T-cell (primary cell): ENCODE data around the gene POLR2E. TPM values are rescaled to one million over a fixed set of nuclear protein-coding genes. Genes with fewer than 3 reads are reported as not detected.

Source experiments
- ATAC-seq, 4 experiments: fragments of 200-7000 bp in 3 of 4; fragments of 150-1000 bp in 1 of 4; cut with Tn5 transposase; replicated peaks in 1 of 4; 1 replicate in 3 of 4; 2 replicates in 1 of 4; pipeline ENCODE4 v1.10.0; 2021; ENCODE audit warnings: moderate library complexity in 3 of 4, mild to moderate bottlenecking in 2 of 4, moderate number of reproducible peaks in 1 of 4
- CTCF ChIA-PET, 2 donors: fragments of 300-600 bp; sonication (Branson Sonifier 250); formaldehyde crosslinking; loops; one replicate each; lab custom pipeline; 2022; ENCODE audit warnings: antibody characterized with exemption in 2 of 2; lab: Charles Lee
- POLR2A ChIA-PET, 2 donors: fragments of 300-600 bp; sonication (Branson Sonifier 250); formaldehyde crosslinking; loops; one replicate each; lab custom pipeline; 2022; ENCODE audit warnings: antibody characterized with exemption in 2 of 2; lab: Charles Lee
- DNase-seq, 35 experiments: peaks; one replicate each; pipeline versions ENCODE4 v3.0.0 to v3.0.0-alpha.2; 2013 to 2023
- H3K27ac ChIP-seq: one replicate; pipeline ENCODE4 v1.5.1; 2013; ENCODE audit warnings: low read length
- H3K27me3 ChIP-seq, 2 experiments: replicated peaks in 1 of 2; 1 replicate in 1 of 2; 2 replicates in 1 of 2; pipeline versions ENCODE4 v1.6.1 to v1.7.0; 2013; ENCODE audit warnings: low read length in 1 of 2, mixed read lengths in 1 of 2; ENCODE audit not compliant: control insufficient read depth in 2 of 2, insufficient read depth in 2 of 2; ENCODE audit errors: extremely low read depth in 1 of 2
- H3K36me3 ChIP-seq, 2 donors: 1 replicate in 1 of 2; 2 replicates in 1 of 2; pipeline versions ENCODE4 v1.6.1 to v1.7.0; 2013; ENCODE audit warnings: low read length in 1 of 2; ENCODE audit not compliant: control insufficient read depth in 2 of 2, insufficient read depth in 1 of 2; ENCODE audit errors: extremely low read depth in 1 of 2
- H3K4me1 ChIP-seq, 2 experiments: 1 replicate in 1 of 2; 2 replicates in 1 of 2; pipeline versions ENCODE4 v1.6.1 to v1.7.0; 2013; ENCODE audit warnings: low read length in 2 of 2, mixed read lengths in 1 of 2; ENCODE audit not compliant: insufficient read depth in 2 of 2, control insufficient read depth in 1 of 2; ENCODE audit errors: extremely low read depth in 1 of 2
- H3K4me3 ChIP-seq, 2 donors: 1 replicate in 1 of 2; 2 replicates in 1 of 2; pipeline versions ENCODE4 v1.5.1 to v1.7.0; 2013; ENCODE audit warnings: mild to moderate bottlenecking in 2 of 2, low read length in 1 of 2, moderate library complexity in 1 of 2; ENCODE audit not compliant: control insufficient read depth in 1 of 2; ENCODE audit errors: extremely low read depth in 1 of 2
- H3K9me3 ChIP-seq: 2 replicates; pipeline ENCODE4 v1.7.0; 2013
- H3K27ac Mint-ChIP-seq, 2 donors: one replicate each; pipeline ENCODE4 v1.8.0; 2020 to 2021; ENCODE audit warnings: mild to moderate bottlenecking in 2 of 2, mixed read lengths in 2 of 2
- H3K27me3 Mint-ChIP-seq, 2 donors: one replicate each; pipeline ENCODE4 v1.8.0; 2021 to 2022; ENCODE audit warnings: mixed read lengths in 2 of 2
- H3K36me3 Mint-ChIP-seq: one replicate; pipeline ENCODE4 v1.8.0; 2021; ENCODE audit warnings: mixed read lengths
- H3K4me1 Mint-ChIP-seq, 3 donors: one replicate each; pipeline ENCODE4 v1.8.0; 2020 to 2022; ENCODE audit warnings: mixed read lengths in 3 of 3, mild to moderate bottlenecking in 1 of 3
- H3K4me3 Mint-ChIP-seq, 3 donors: one replicate each; pipeline ENCODE4 v1.8.0; 2020 to 2022; ENCODE audit warnings: mild to moderate bottlenecking in 3 of 3, mixed read lengths in 3 of 3, moderate library complexity in 3 of 3
- H3K9me3 Mint-ChIP-seq, 3 donors: one replicate each; pipeline ENCODE4 v1.8.0; 2020 to 2022; ENCODE audit warnings: mixed read lengths in 3 of 3
- WGBS: methylation state at CpG from one replicate; pipeline ENCODE4 v1.1.5; 2013; ENCODE audit warnings: missing lambda C conversion rate; ENCODE audit not compliant: insufficient coverage; 5-methylcytosine and 5-hydroxymethylcytosine counted together
- total RNA-seq, 35 experiments: library from RNA in 6 of 35; stranded (reverse) in 6 of 35; fragments of 120-200 nt in 1 of 35; gene quantifications; one replicate each; pipeline versions ENCODE4 v1.2.1 to v1.2.4 and lab custom pipeline; 2013 to 2026

POLR2E gene
- total RNA-seq, 5 donors from 2014 or later (not counting 1 experiment from before 2014, with no cell fraction given) = 75.7 to 119 (median 101) TPM

- no peaks in the 10 kb centered on the region for H3K27me3 Mint-ChIP-seq
- WGBS = 96% methylated on average over 38 of the region's 59 CpGs
- peak in 2 of 35 experiments; percentile 14 to 16 for DNase-seq
- H3K4me3 ChIP-seq = no peak overlapping the region
- H3K4me3 Mint-ChIP-seq = peak overlapping the region in 2 of 3 donors; percentile 24 to 46
- peak overlapping the region; percentile 44 to 57 for H3K27ac Mint-ChIP-seq
- CTCF ChIA-PET = interaction anchor here in 1 of 2 donors (1.5 kb wide), 1 partner anchor 16 kb away, joined by 4 read pairs; no protein-coding TSS in a partner anchor
- H3K4me1 ChIP-seq = peaks cover 35 to 98% of the 10 kb centered on the region in 2 experiments
- H3K9me3 Mint-ChIP-seq = no peaks in the 10 kb centered on the region
- peaks cover 36% of the 10 kb centered on the region for H3K36me3 Mint-ChIP-seq
- H3K27me3 ChIP-seq = no peaks in the 10 kb centered on the region
- H3K4me1 Mint-ChIP-seq = peaks cover 36 to 68% (median 57%) of the 10 kb centered on the region in 3 donors
- POLR2A ChIA-PET = interaction anchor here in 1 of 2 donors (1.1 kb wide), 1 partner anchor 10 kb away, joined by 5 read pairs; no protein-coding TSS in a partner anchor
- peaks cover 60 to 83% of the 10 kb centered on the region in 2 donors for H3K36me3 ChIP-seq
- H3K9me3 ChIP-seq = no peaks in the 10 kb centered on the region
- no peak for ATAC-seq
- H3K27ac ChIP-seq = no peak overlapping the region
Observed at GRCh38 chr19:1082928-1083816, 12.0 kb downstream of the POLR2E start.

DNA sequence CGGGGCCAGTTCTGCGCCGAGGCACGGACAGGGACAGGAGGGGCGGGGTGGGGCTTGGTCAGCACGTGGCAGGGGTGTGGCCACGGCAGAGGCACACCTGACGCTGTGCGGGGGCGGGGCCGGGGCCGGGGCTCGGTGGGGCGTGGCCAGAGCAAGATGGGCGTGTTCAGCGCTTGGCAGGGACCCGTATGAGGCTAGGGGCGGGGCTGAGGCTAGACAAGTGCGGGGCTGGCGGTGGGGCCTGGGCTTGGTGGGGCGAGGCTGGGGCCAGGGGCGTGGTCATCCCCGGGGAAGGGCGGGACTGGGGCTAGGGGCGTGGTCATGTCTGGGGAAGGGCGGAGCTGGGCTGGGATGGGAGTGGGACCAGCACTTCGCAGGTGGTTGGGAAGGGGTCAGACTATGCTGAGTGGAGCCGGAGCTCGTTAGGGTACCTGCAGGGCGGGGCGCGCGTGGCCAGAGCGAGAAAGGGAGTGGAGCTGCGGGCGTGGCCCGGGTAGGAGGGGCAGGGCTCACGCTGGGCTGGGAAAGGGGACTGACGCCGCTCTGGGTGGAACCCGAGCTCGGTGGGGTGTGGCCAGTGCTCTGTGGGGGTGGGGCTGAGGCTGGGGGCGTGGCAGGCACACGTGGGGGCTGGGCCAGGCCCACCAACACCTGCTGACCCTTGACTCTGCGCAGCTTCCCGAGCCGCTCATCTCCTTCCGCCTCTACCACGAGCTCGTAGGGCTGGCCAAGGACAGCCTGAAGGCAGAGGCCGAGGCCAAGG, 12.8 kb downstream of the POLR2E start:
- Histone ChIP-seq H3K4me1 (peaks cover 28 to 97% of the 10 kb centered on the region in 2 experiments), H3K9me3 (no peaks in the 10 kb centered on the region), H3K36me3 (peaks cover 60 to 88% of the 10 kb centered on the region in 2 donors), H3K27me3 (no peaks in the 10 kb centered on the region), H3K27ac (peak overlapping the region; percentile 75), H3K4me3 (no peak overlapping the region)
- POLR2A ChIA-PET = interaction anchor here (0.6 to 1.6 kb wide), 3 partner anchors 11 to 17 kb away, joined by 4 to 7 read pairs (median 5); partner anchors contain the start of gene ARHGAP45 (in 1 of the 2)
- Mint-ChIP-seq H3K9me3 (no peaks in the 10 kb centered on the region), H3K27me3 (no peaks in the 10 kb centered on the region), H3K4me1 (peaks cover 28 to 63% (median 49%) of the 10 kb centered on the region in 3 donors), H3K27ac (peak overlapping the region; percentile 57 to 66), H3K36me3 (peaks cover 35% of the 10 kb centered on the region), H3K4me3 (peak overlapping the region; percentile 44 to 88 (median 55))
- DNase-seq = peak in 34 of 35 experiments; percentile 70 to 92 (median 84)
- ATAC-seq = peak; percentile 59 to 74 (median 70)
- 44% methylated on average over 43 of the region's 51 CpGs for WGBS
- CTCF ChIA-PET = interaction anchor here (0.6 to 1.5 kb wide), 2 partner anchors 15 to 373 kb away, joined by 4 to 8 read pairs; no protein-coding TSS in a partner anchor

GRCh38 chr19:1081301-1082164, 13.6 kb downstream of the POLR2E start:
- Mint-ChIP-seq H3K27me3 (no peaks in the 10 kb centered on the region), H3K9me3 (no peaks in the 10 kb centered on the region), H3K4me1 (peaks cover 33 to 64% (median 55%) of the 10 kb centered on the region in 3 donors), H3K36me3 (peaks cover 40% of the 10 kb centered on the region), H3K4me3 (peak overlapping the region; percentile 44 to 88 (median 55)), H3K27ac (peak overlapping the region; percentile 69 to 79)
- H3K9me3 ChIP-seq = no peaks in the 10 kb centered on the region
- no peaks in the 10 kb centered on the region for H3K27me3 ChIP-seq
- H3K4me1 ChIP-seq = peaks cover 29 to 97% of the 10 kb centered on the region in 2 experiments
- POLR2A ChIA-PET = interaction anchor here (0.6 to 1.6 kb wide), 4 partner anchors 10 to 25 kb away, joined by 4 to 6 read pairs (median 4); partner anchors contain the start of gene ARHGAP45 (in 1 of the 2)
- DNase-seq (peak in 3 of 35 experiments; percentile 14 to 39 (median 32)), ATAC-seq (no peak)
- CTCF ChIA-PET = interaction anchor here (0.6 to 1.5 kb wide), 2 partner anchors 14 to 374 kb away, joined by 4 to 8 read pairs; no protein-coding TSS in a partner anchor
- H3K36me3 ChIP-seq = peaks cover 56 to 82% of the 10 kb centered on the region in 2 donors
- H3K4me3 ChIP-seq = peak overlapping the region in 1 of 2 donors; percentile 32
- 91% methylated on average over 58 of the region's 58 CpGs for WGBS
- H3K27ac ChIP-seq = peak overlapping the region; percentile 47

- peaks cover 51 to 80% of the 10 kb centered on the region in 2 donors for H3K36me3 ChIP-seq
- peak in 2 of 35 experiments; percentile 20 to 32 for DNase-seq
- Mint-ChIP-seq H3K27ac (peak overlapping the region; percentile 19 to 86), H3K4me3 (peak overlapping the region; percentile 41 to 88 (median 86)), H3K4me1 (peaks cover 41 to 67% (median 58%) of the 10 kb centered on the region in 3 donors), H3K27me3 (no peaks in the 10 kb centered on the region), H3K36me3 (peaks cover 46% of the 10 kb centered on the region), H3K9me3 (no peaks in the 10 kb centered on the region)
- no peaks in the 10 kb centered on the region for H3K9me3 ChIP-seq
- H3K4me3 ChIP-seq = no peak overlapping the region
- H3K4me1 ChIP-seq = peaks cover 39 to 97% of the 10 kb centered on the region in 2 experiments
- H3K27me3 ChIP-seq = no peaks in the 10 kb centered on the region
- H3K27ac ChIP-seq = peak overlapping the region; percentile 47
- POLR2A ChIA-PET = interaction anchor here in 1 of 2 donors (1.6 kb wide), 1 partner anchor 14 kb away, joined by 4 read pairs; the partner anchor contains the start of gene ARHGAP45
- CTCF ChIA-PET = interaction anchor here in 1 of 2 donors (0.5 kb wide), 1 partner anchor 158 kb away, joined by 5 read pairs; no protein-coding TSS in a partner anchor
- WGBS = 92% methylated on average over 31 of the region's 50 CpGs
- no peak for ATAC-seq
Observed at GRCh38 chr19:1080360-1081161, 14.6 kb downstream of the POLR2E start.

DNA sequence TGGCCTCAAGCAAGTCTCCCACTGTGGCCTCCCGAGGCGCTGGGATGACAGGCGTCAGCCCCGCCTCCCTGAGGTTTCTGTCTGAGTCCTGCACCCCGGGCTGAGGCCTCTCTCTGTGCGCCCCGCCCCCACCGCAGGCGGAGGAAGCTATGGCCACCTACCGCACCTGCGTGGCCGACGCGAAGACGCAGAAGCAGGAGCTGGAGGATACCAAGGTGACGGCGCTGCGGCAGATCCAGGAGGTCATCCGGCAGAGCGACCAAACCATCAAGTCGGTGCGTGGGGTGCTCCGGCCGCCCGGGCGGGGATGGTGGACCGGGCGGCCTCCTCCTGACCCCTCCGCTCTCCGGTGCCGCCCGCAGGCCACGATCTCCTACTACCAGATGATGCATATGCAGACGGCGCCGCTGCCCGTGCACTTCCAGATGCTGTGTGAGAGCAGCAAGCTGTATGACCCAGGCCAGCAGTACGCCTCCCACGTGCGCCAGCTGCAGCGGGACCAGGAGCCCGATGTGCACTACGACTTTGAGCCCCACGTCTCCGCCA, 15.5 kb downstream of the POLR2E start:
- POLR2A ChIA-PET = no interaction called here
- Mint-ChIP-seq H3K9me3 (no peaks in the 10 kb centered on the region), H3K27ac (peak overlapping the region; percentile 86 to 99), H3K36me3 (peaks cover 40% of the 10 kb centered on the region), H3K4me3 (peak overlapping the region; percentile 86 to 89 (median 88)), H3K4me1 (peaks cover 36 to 62% (median 53%) of the 10 kb centered on the region in 3 donors), H3K27me3 (no peaks in the 10 kb centered on the region)
- H3K4me1 ChIP-seq = peaks cover 41 to 97% of the 10 kb centered on the region in 2 experiments
- DNase-seq (peak in 8 of 35 experiments; percentile 41 to 69 (median 60)), ATAC-seq (no peak)
- H3K4me3 ChIP-seq = peak overlapping the region; percentile 54 to 70
- peak overlapping the region; percentile 58 for H3K27ac ChIP-seq
- H3K27me3 ChIP-seq = no peaks in the 10 kb centered on the region
- H3K9me3 ChIP-seq = no peaks in the 10 kb centered on the region
- H3K36me3 ChIP-seq = peaks cover 43 to 79% of the 10 kb centered on the region in 2 donors
- CTCF ChIA-PET = no interaction called here
- WGBS = 33% methylated on average over 45 of the region's 45 CpGs
